Body of pancreas (tissue), 4 donors: ENCODE measurements around the gene APOBEC3B. TPM values are rescaled to one million over a fixed set of nuclear protein-coding genes. Genes with fewer than 3 reads are reported as not detected.

ENCODE experiments used
- ATAC-seq: fragments of 150-250 bp; one replicate; pipeline ENCODE4 v1.9.1; 2016
- DNase-seq, 4 donors: peaks; one replicate each; pipeline ENCODE4 v3.0.0-alpha.2; 2019
- H3K27ac ChIP-seq, 4 donors: fragments of 200-600 bp; sonication (generic); 1 replicate in 3 of 4; 2 replicates in 1 of 4; pipeline versions ENCODE4 v1.5.1 to v1.6.1; 2016 to 2019; ENCODE audit warnings: mild to moderate bottlenecking in 1 of 4, mixed read lengths in 1 of 4, moderate library complexity in 1 of 4
- H3K27me3 ChIP-seq, 2 donors: fragments of 200-600 bp; sonication (generic); one replicate each; pipeline ENCODE4 v1.6.0; 2016; ENCODE audit warnings: mild to moderate bottlenecking in 1 of 2
- H3K36me3 ChIP-seq, 2 donors: fragments of 200-600 bp; sonication (generic); replicated peaks in 1 of 2; 2 replicates each; pipeline ENCODE4 v1.5.1; 2016; ENCODE audit warnings: low read depth in 2 of 2; ENCODE audit not compliant: insufficient read depth in 1 of 2
- H3K4me1 ChIP-seq: fragments of 200-600 bp; sonication (generic); one replicate; pipeline ENCODE4 v1.6.0; 2016
- H3K4me3 ChIP-seq, 2 donors: fragments of 200-600 bp; sonication (generic); 1 replicate in 1 of 2; 2 replicates in 1 of 2; pipeline ENCODE4 v1.5.1; 2016 to 2019
- H3K9me3 ChIP-seq, 3 donors: fragments of 200-600 bp; sonication (generic); 1 replicate in 2 of 3; 2 replicates in 1 of 3; pipeline ENCODE4 v1.5.1; 2016
- CTCF ChIP-seq, 7 experiments: fragments of 450-650 bp in 4 of 7; fragments of 200-600 bp in 3 of 7; sonication (generic) in 3 of 7; IDR thresholded peaks; one replicate each; pipeline ENCODE4 v1.5.1; 2016 to 2019; ENCODE audit warnings: antibody characterized with exemption in 7 of 7
- POLR2A ChIP-seq, 3 donors: fragments of 450-650 bp; IDR thresholded peaks; one replicate each; pipeline ENCODE4 v1.6.1; 2016; ENCODE audit warnings: antibody characterized with exemption in 3 of 3, mild to moderate bottlenecking in 2 of 3
- WGBS, 2 donors: methylation state at CpG; one replicate each; pipeline ENCODE4 v1.1.5; 2017; 5-methylcytosine and 5-hydroxymethylcytosine counted together
- intact Hi-C: fragments of 100-400 bp; cut with DNase I; formaldehyde crosslinking; loops from one replicate; pipeline ENCODE4 v1.15.1; 2023
- total RNA-seq, 2 donors: library from RNA; depleted of rRNA; stranded (reverse); fragments of >200 nt; gene quantifications; one replicate each; pipeline ENCODE4 v1.1.0, GENCODE V29; 2016

Gene APOBEC3B
- total RNA-seq, 2 donors from 2014 or later, result 2.1 TPM; not detected in 1

- Histone ChIP-seq H3K4me3 (no peak overlapping the region), H3K4me1 (peaks cover 24% of the 10 kb centered on the region), H3K27me3 (no peaks in the 10 kb centered on the region), H3K27ac (no peak overlapping the region), H3K36me3 (no peaks in the 10 kb centered on the region), H3K9me3 (no peaks in the 10 kb centered on the region)
- TF ChIP-seq CTCF (IDR thresholded peaks at IDR 0.05), result no peak
- DNase-seq, result peak in 2 of 4 donors; percentile 2 to 37
- intact Hi-C loops, result no loop called here
- ATAC-seq, result no peak
- WGBS, 2 donors, result 76 to 83% methylated on average over 8 to 15 of the region's 15 CpGs
Observed at GRCh38 chr22:38953577-38954413, 28.4 kb upstream of the APOBEC3B start.

- H3K36me3 ChIP-seq, result no peaks in the 10 kb centered on the region
- intact Hi-C loops, result no loop called here
- no peak overlapping the region for H3K27ac ChIP-seq
- H3K9me3 ChIP-seq, result no peaks in the 10 kb centered on the region
- no peak overlapping the region for H3K4me3 ChIP-seq
- WGBS, 2 donors, result 82 to 88% methylated on average over 12 to 13 of the region's 13 CpGs
- DNase-seq (peak in 1 of 4 donors; percentile 3), ATAC-seq (no peak)
- TF ChIP-seq POLR2A (IDR thresholded peaks at IDR 0.05) (no peak), CTCF (IDR thresholded peaks at IDR 0.05) (no peak)
- peaks cover 24% of the 10 kb centered on the region for H3K4me1 ChIP-seq
- no peaks in the 10 kb centered on the region for H3K27me3 ChIP-seq
Observed at GRCh38 chr22:38954414-38955043, 27.6 kb upstream of the APOBEC3B start.

- peak; percentile 23 for ATAC-seq
- peak in 1 of 4 donors; percentile 2 for DNase-seq
- no peak overlapping the region for H3K4me3 ChIP-seq
- TF ChIP-seq CTCF (IDR thresholded peaks at IDR 0.05), result no peak
- TF ChIP-seq POLR2A (IDR thresholded peaks at IDR 0.05), result no peak
- peaks cover 24% of the 10 kb centered on the region for H3K4me1 ChIP-seq
- 55% methylated on average over 2 to 5 of the region's 5 CpGs for WGBS, 2 donors
- H3K9me3 ChIP-seq, result no peaks in the 10 kb centered on the region
- H3K27ac ChIP-seq, result no peak overlapping the region
- H3K36me3 ChIP-seq, result no peaks in the 10 kb centered on the region
- H3K27me3 ChIP-seq, result no peaks in the 10 kb centered on the region
- intact Hi-C loops, result no loop called here
Observed at GRCh38 chr22:38955250-38955905, 26.8 kb upstream of the APOBEC3B start.

- WGBS, 2 donors, result 89 to 95% methylated on average over 2 of the region's 3 CpGs
- DNase-seq (peak in 1 of 4 donors; percentile 3), ATAC-seq (no peak)
- H3K27ac ChIP-seq, result no peak overlapping the region
- no peaks in the 10 kb centered on the region for H3K27me3 ChIP-seq
- TF ChIP-seq POLR2A (IDR thresholded peaks at IDR 0.05) (no peak), CTCF (IDR thresholded peaks at IDR 0.05) (no peak)
- no peak overlapping the region for H3K4me3 ChIP-seq
- peaks cover 21% of the 10 kb centered on the region for H3K4me1 ChIP-seq
- H3K36me3 ChIP-seq, result no peaks in the 10 kb centered on the region
- H3K9me3 ChIP-seq, result no peaks in the 10 kb centered on the region
- intact Hi-C loops, result no loop called here
Observed at GRCh38 chr22:38955926-38956325, 26.2 kb upstream of the APOBEC3B start.
